Activated B cell treated with CpG ODN at 0.5 μM for 24 hours (primary cell): ENCODE results near the gene GALNTL6. TPM values are rescaled to one million over a fixed set of nuclear protein-coding genes. Genes with fewer than 3 reads are reported as not detected.

Source experiments
- ATAC-seq: fragments of 200-7000 bp; cut with Tn5 transposase; one replicate; pipeline ENCODE4 v1.10.0; 2021; ENCODE audit warnings: low read depth, mild to moderate bottlenecking, moderate library complexity
- CTCF ChIA-PET: fragments of 350-600 bp; sonication (Branson Sonifier 250); formaldehyde crosslinking; loops from one replicate; lab custom pipeline; 2021; ENCODE audit warnings: antibody characterized with exemption; lab: Charles Lee
- POLR2A ChIA-PET: fragments of 350-600 bp; sonication (Branson Sonifier 250); formaldehyde crosslinking; loops from one replicate; lab custom pipeline; 2021; ENCODE audit warnings: antibody characterized with exemption; lab: Charles Lee
- DNase-seq: peaks from one replicate; pipeline ENCODE4 v3.0.0; 2022
- H3K27ac Mint-ChIP-seq: one replicate; pipeline ENCODE4 v1.8.0; 2020; ENCODE audit warnings: mixed read lengths
- H3K27me3 Mint-ChIP-seq: one replicate; pipeline ENCODE4 v1.8.0; 2021; ENCODE audit warnings: mixed read lengths
- H3K36me3 Mint-ChIP-seq: one replicate; pipeline ENCODE4 v1.8.0; 2021; ENCODE audit warnings: low read depth, mixed read lengths
- H3K4me1 Mint-ChIP-seq: one replicate; pipeline ENCODE4 v1.8.0; 2021; ENCODE audit warnings: mixed read lengths
- H3K4me3 Mint-ChIP-seq: one replicate; pipeline ENCODE4 v1.8.0; 2020; ENCODE audit warnings: mild to moderate bottlenecking, mixed read lengths
- H3K9me3 Mint-ChIP-seq: one replicate; pipeline ENCODE4 v1.8.0; 2020; ENCODE audit warnings: mixed read lengths
- intact Hi-C: fragments of 100-400 bp; cut with micrococcal nuclease; formaldehyde crosslinking; loops from one replicate; pipeline ENCODE4 v1.15.1; 2024
- total RNA-seq: library from RNA; stranded (reverse); gene quantifications from 2 replicates; pipeline ENCODE4 v1.2.3, GENCODE V29; 2022
- TF ChIP-seq, protein P1 (sequence below): fragments of 200-600 bp; IDR thresholded peaks from one replicate; pipeline ENCODE4 v1.8.0; 2022; ENCODE audit warnings: antibody characterized with exemption, mild to moderate bottlenecking

The GALNTL6 gene
- total RNA-seq, 1 donor from 2014 or later, result 0.20 TPM

DNA sequence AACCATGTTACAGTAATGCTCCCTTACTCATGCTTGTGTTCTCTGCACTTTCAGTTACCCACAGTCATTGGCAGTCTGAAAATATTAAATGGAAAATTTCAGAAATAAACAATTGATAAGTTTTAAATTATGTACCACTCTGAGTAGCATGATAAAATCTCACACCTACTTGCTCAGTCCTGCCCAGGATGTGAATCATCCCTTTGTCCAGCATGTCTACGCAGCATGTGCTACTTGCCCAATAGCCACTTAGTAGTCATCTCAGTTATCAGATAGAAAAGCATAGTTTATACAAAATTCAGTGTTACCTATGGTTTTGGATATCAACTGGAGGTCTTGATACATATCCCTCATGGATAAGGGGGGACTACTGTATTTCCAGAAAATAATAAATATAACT lies 577.1 kb downstream of the GALNTL6 start:
- Mint-ChIP-seq H3K9me3 (peaks cover 2% of the 10 kb centered on the region), H3K4me1 (no peaks in the 10 kb centered on the region), H3K4me3 (no peak overlapping the region), H3K36me3 (no peaks in the 10 kb centered on the region), H3K27ac (no peak overlapping the region), H3K27me3 (no peaks in the 10 kb centered on the region)
- TF ChIP-seq, protein P1, sequence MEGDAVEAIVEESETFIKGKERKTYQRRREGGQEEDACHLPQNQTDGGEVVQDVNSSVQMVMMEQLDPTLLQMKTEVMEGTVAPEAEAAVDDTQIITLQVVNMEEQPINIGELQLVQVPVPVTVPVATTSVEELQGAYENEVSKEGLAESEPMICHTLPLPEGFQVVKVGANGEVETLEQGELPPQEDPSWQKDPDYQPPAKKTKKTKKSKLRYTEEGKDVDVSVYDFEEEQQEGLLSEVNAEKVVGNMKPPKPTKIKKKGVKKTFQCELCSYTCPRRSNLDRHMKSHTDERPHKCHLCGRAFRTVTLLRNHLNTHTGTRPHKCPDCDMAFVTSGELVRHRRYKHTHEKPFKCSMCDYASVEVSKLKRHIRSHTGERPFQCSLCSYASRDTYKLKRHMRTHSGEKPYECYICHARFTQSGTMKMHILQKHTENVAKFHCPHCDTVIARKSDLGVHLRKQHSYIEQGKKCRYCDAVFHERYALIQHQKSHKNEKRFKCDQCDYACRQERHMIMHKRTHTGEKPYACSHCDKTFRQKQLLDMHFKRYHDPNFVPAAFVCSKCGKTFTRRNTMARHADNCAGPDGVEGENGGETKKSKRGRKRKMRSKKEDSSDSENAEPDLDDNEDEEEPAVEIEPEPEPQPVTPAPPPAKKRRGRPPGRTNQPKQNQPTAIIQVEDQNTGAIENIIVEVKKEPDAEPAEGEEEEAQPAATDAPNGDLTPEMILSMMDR, result no peak
- ChIA-PET CTCF (no interaction called here), POLR2A (no interaction called here)
- DNase-seq, result no peak
- intact Hi-C loops, result no loop called here
- no peak for ATAC-seq

DNA sequence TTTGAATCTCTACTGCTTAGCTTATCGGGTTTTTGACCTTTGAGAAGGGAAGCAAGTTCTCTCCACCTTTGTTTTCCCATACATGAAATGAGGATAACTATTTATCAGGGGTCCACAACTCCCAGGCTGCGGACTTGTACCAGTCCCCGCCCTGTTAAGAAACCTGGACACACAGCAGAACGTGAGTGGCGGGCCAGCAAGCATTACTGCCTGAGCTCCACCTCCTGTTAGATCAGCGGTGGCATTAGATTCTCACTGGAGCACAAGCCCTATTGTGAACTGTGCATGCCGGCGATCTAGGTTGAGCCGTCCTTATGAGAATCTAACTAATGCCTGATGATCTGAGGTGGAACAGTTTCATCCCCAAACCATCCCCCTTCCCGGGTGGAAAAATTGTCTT lies 579.5 kb downstream of the GALNTL6 start:
- no peaks in the 10 kb centered on the region for H3K36me3 Mint-ChIP-seq
- intact Hi-C loops, result no loop called here
- no peaks in the 10 kb centered on the region for H3K27me3 Mint-ChIP-seq
- DNase-seq, result no peak
- no peak for ATAC-seq
- TF ChIP-seq, protein P1, result no peak
- CTCF ChIA-PET, result no interaction called here
- no peak overlapping the region for H3K27ac Mint-ChIP-seq
- H3K4me3 Mint-ChIP-seq, result no peak overlapping the region
- no peaks in the 10 kb centered on the region for H3K4me1 Mint-ChIP-seq
- POLR2A ChIA-PET, result no interaction called here
- peaks cover 2% of the 10 kb centered on the region for H3K9me3 Mint-ChIP-seq

DNA sequence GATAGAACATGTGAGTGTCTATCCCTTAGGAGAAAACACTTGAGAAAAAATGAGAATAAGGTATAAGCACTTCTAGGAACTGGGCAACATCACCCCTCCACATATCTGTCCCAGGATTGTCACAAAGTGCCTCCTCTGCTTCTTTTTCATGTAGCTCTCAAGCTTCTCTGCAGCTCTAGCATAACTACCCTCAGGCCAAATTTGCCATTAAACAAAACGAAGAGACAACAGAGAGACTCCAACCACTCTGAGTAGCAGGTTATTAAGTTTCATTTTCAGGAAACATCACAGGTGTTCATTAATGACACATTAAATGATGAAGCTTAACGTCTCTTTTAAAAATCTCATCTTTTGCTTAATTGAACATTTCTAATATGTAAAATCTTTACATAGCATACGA lies 580.0 kb downstream of the GALNTL6 start:
- ChIA-PET POLR2A (no interaction called here), CTCF (no interaction called here)
- Mint-ChIP-seq H3K36me3 (no peaks in the 10 kb centered on the region), H3K9me3 (peaks cover 2% of the 10 kb centered on the region), H3K4me3 (no peak overlapping the region), H3K4me1 (no peaks in the 10 kb centered on the region), H3K27ac (no peak overlapping the region), H3K27me3 (no peaks in the 10 kb centered on the region)
- ATAC-seq (no peak), DNase-seq (no peak)
- TF ChIP-seq, protein P1, result no peak
- intact Hi-C loops, result no loop called here

DNA sequence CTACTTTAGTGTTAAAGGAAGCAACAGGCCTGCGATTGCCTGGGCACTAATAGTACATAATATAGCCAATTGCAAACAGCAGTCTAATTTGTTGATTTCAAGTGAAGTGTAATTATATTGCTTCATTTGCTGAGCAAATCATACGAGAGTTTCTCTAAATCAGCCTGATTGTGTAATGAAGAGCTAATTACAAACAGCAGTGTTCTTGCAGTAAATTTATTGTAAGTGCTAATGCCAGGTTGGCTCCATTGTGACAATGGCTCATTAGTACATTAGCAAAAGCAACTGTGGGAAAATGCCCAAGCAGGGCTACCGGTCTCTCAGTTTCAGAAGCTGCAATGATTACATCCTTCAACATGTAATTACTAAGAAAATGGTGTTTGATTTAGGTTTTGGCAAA lies 591.5 kb downstream of the GALNTL6 start:
- Mint-ChIP-seq H3K27ac (no peak overlapping the region), H3K9me3 (no peaks in the 10 kb centered on the region), H3K36me3 (no peaks in the 10 kb centered on the region), H3K4me3 (no peak overlapping the region), H3K4me1 (no peaks in the 10 kb centered on the region), H3K27me3 (no peaks in the 10 kb centered on the region)
- intact Hi-C loops, result no loop called here
- TF ChIP-seq, protein P1, result no peak
- no peak for DNase-seq
- CTCF ChIA-PET, result no interaction called here
- POLR2A ChIA-PET, result no interaction called here
- ATAC-seq, result no peak

DNA sequence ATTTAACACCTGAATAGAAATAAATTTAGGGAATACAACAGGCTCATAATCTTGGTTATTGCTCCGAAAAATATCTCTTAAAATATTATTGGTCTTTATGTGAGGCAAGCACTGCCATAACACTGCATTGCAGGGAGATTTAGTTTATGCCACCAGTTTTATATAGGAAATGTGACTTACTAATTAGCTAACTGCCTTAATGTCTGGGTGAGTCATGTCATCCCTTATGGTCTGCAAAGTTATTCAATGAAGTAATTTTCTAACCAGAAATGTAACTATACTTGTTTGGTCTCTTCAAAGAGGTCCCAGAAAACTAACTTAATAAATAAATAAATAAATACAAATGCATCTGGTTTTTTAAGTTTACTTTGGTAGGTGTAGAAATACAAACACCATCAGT lies 597.2 kb downstream of the GALNTL6 start:
- TF ChIP-seq, protein P1, result no peak
- intact Hi-C loops, result no loop called here
- Mint-ChIP-seq H3K36me3 (no peaks in the 10 kb centered on the region), H3K27ac (no peak overlapping the region), H3K27me3 (no peaks in the 10 kb centered on the region), H3K9me3 (no peaks in the 10 kb centered on the region), H3K4me3 (no peak overlapping the region), H3K4me1 (no peaks in the 10 kb centered on the region)
- POLR2A ChIA-PET, result no interaction called here
- ATAC-seq (no peak), DNase-seq (no peak)
- CTCF ChIA-PET, result no interaction called here
